DND-41 (cell line): Measurements from ENCODE around the gene USP46.

Experiments
- ATAC-seq: fragments of 200-7000 bp; cut with Tn5 transposase; 3 replicates; pipeline ENCODE4 v1.9.1; 2021; ENCODE audit warnings: low read depth; ENCODE audit not compliant: insufficient read depth
- DNase-seq: peaks from one replicate; pipeline ENCODE4 v3.0.0-alpha.2; 2020
- H2AFZ ChIP-seq: 2 replicates; pipeline ENCODE4 v1.6.0; 2012; ENCODE audit warnings: low read depth, low read length
- H3K27ac ChIP-seq: 2 replicates; pipeline ENCODE4 v1.5.1; 2012; ENCODE audit warnings: low read length, inconsistent platforms
- H3K27me3 ChIP-seq: fragments of 200-600 bp; sonication (generic); 2 replicates; pipeline ENCODE4 v1.6.0; 2012; ENCODE audit warnings: low read length, mild to moderate bottlenecking, inconsistent platforms; ENCODE audit not compliant: insufficient read depth, poor library complexity
- H3K36me3 ChIP-seq: 2 replicates; pipeline ENCODE4 v1.5.1; 2012; ENCODE audit warnings: low read length, inconsistent platforms; ENCODE audit not compliant: insufficient read depth
- H3K4me1 ChIP-seq: 2 replicates; pipeline ENCODE4 v1.5.1; 2012; ENCODE audit warnings: mild to moderate bottlenecking, low read length; ENCODE audit not compliant: insufficient read depth
- H3K4me2 ChIP-seq: 2 replicates; pipeline ENCODE4 v1.6.0; 2012; ENCODE audit warnings: mild to moderate bottlenecking, moderate library complexity, low read length, inconsistent platforms; ENCODE audit not compliant: insufficient read depth
- H3K4me3 ChIP-seq, 2 experiments: fragments of 200-600 bp in 1 of 2; shearing (Covaris generic) in 1 of 2; 2 replicates each; pipeline ENCODE4 v1.5.1; 2012 to 2016; ENCODE audit warnings: inconsistent platforms in 2 of 2, low read length in 2 of 2, mild to moderate bottlenecking in 2 of 2, low read depth in 1 of 2, moderate library complexity in 1 of 2
- H3K79me2 ChIP-seq: 2 replicates; pipeline ENCODE4 v1.6.0; 2012; ENCODE audit warnings: low read length, inconsistent platforms; ENCODE audit not compliant: insufficient read depth
- H3K9ac ChIP-seq: 2 replicates; pipeline ENCODE4 v1.6.0; 2012; ENCODE audit warnings: low read depth, mild to moderate bottlenecking, inconsistent platforms, low read length, moderate library complexity
- H3K9me3 ChIP-seq: 2 replicates; pipeline ENCODE4 v1.5.1; 2012; ENCODE audit warnings: low read length, moderate library complexity, mild to moderate bottlenecking, inconsistent platforms; ENCODE audit not compliant: insufficient read depth, severe bottlenecking
- H4K20me1 ChIP-seq: 2 replicates; pipeline ENCODE4 v1.6.0; 2012; ENCODE audit warnings: low read length; ENCODE audit not compliant: insufficient read depth
- CTCF ChIP-seq: IDR thresholded peaks from 2 replicates; pipeline ENCODE4 v1.5.1; 2012; ENCODE audit warnings: borderline replicate concordance, low read length, moderate library complexity, mild to moderate bottlenecking; ENCODE audit not compliant: poor library complexity, severe bottlenecking; ENCODE audit errors: extremely low read depth
- EZH2 ChIP-seq: IDR thresholded peaks from 3 replicates; pipeline ENCODE4 v1.6.1; 2012; ENCODE audit warnings: borderline replicate concordance, low read depth, mild to moderate bottlenecking, moderate library complexity, low read length, inconsistent platforms; ENCODE audit not compliant: severe bottlenecking

Gene USP46

GRCh38 chr4:52664479-52664878 is 5.4 kb upstream of the USP46 start:
- Histone ChIP-seq H3K9me3 (peaks cover 5% of the 10 kb centered on the region), H3K79me2 (0 out of 2 replicates have a peak, but pooled peaks cover 2% of the 10 kb centered on the region), H2AFZ (no peak overlapping the region), H3K4me3 (no peak overlapping the region), H3K36me3 (no peaks in the 10 kb centered on the region), H3K4me2 (no peak overlapping the region), H3K9ac (no peak overlapping the region), H3K27me3 (no peaks in the 10 kb centered on the region), H3K27ac (no peak overlapping the region), H4K20me1 (no peaks in the 10 kb centered on the region), H3K4me1 (peaks cover 9% of the 10 kb centered on the region)
- TF ChIP-seq EZH2, result no peak
- TF ChIP-seq CTCF, result no peak
- DNase-seq (no peak), ATAC-seq (no peak)

DNA sequence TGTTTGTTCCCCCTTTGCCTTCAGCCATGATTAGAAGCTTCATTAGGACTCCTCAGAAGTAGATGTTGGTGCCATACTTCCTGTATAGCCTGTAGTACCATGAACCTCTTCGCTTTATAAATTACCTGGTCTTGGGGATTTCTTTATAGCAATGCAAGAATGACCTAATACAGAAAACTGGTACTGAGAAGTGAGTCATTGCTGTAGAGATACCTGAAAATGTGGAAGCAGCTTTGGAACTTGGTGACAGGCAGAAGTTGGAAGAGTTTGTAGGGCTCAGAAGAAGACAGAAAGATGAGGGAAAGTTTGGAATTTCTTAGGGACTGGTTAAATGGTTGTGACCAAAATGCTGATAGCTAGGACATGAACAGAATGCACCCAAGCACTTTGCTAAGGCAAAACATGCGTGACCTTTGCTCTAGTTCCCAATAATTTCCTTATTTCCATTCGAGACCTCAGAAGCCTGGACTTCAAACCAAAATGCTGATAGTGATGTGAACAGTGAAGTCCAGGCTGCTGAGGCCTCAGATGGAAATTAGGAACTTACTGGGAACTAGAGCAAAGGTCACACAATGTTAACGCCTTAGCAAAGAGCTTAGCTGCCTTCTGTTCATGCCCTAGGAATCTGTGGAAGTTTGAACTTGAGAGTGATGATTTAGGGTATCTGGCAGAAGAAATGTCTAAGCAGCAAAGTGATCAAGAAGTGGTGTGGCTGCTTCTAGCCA is 3.0 kb upstream of the USP46 start:
- H3K36me3 ChIP-seq, result no peaks in the 10 kb centered on the region
- H3K9ac ChIP-seq, result no peak overlapping the region
- H2AFZ ChIP-seq, result no peak overlapping the region
- no peaks in the 10 kb centered on the region for H4K20me1 ChIP-seq
- no peaks in the 10 kb centered on the region for H3K27me3 ChIP-seq
- H3K27ac ChIP-seq, result no peak overlapping the region
- peaks cover 5% of the 10 kb centered on the region for H3K9me3 ChIP-seq
- TF ChIP-seq EZH2 (no peak), CTCF (no peak)
- no peak overlapping the region for H3K4me2 ChIP-seq
- peaks cover 19% of the 10 kb centered on the region for H3K4me1 ChIP-seq
- DNase-seq, result no peak
- 0 out of 2 replicates have a peak, but pooled peaks cover 2% of the 10 kb centered on the region for H3K79me2 ChIP-seq
- no peak for ATAC-seq
- no peak overlapping the region for H3K4me3 ChIP-seq

GRCh38 chr4:52660643-52661042 is 1.5 kb upstream of the USP46 start:
- Histone ChIP-seq H3K79me2 (0 out of 2 replicates have a peak, but pooled peaks cover 2% of the 10 kb centered on the region), H3K27me3 (no peaks in the 10 kb centered on the region), H3K9me3 (peaks cover 5% of the 10 kb centered on the region), H2AFZ (no peak overlapping the region), H3K9ac (no peak overlapping the region), H3K4me1 (peaks cover 19% of the 10 kb centered on the region), H3K4me3 (no peak overlapping the region), H4K20me1 (no peaks in the 10 kb centered on the region), H3K36me3 (no peaks in the 10 kb centered on the region), H3K4me2 (0 out of 2 replicates have a peak overlapping the region, but pooled peaks have one; percentile 67), H3K27ac (no peak overlapping the region)
- no peak for TF ChIP-seq EZH2
- TF ChIP-seq CTCF, result no peak
- DNase-seq, result no peak
- ATAC-seq, result no peak
